ENCODE data around the gene GPR39.

The GPR39 gene

DNA sequence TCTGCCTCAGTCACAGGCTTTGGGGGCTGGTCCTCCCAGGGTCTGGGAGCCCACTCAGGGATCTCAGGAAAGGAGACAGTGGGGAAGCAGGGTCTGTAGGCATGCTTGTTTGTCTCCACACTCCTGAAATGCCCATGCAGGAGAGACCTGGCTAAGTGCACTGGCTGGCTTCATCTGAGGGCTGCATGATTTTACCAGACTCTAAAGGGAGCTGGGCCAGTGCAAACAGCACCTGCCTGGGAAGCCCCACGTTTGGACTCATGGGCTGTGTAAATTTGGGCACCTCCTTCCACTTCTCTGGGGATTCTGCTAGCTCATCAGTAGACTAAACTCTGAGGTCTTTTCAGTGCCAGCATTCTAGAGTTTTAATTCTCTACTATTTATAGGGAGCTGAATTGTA, 219.7 kb downstream of the GPR39 start:
- no peaks in the 10 kb centered on the region for H3K9me3 ChIP-seq (ENCODE audit: control insufficient read depth in 5 of 5, low read length in 5 of 5)
- H3K36me3 ChIP-seq (ENCODE audit: control insufficient read depth in 5 of 5, insufficient read depth in 5 of 5, low read length in 5 of 5), result no peaks in the 10 kb centered on the region
- H3K27me3 ChIP-seq (ENCODE audit: control insufficient read depth in 5 of 5, insufficient read depth in 4 of 5, low read length in 5 of 5), result no peaks in the 10 kb centered on the region
- H3K27ac ChIP-seq (ENCODE audit: low read depth, low read length), result no peak overlapping the region
- no peak overlapping the region for H3K9ac ChIP-seq (ENCODE audit: low read length in 5 of 5)
- no peaks in the 10 kb centered on the region for H3K4me1 ChIP-seq (ENCODE audit: control insufficient read depth in 5 of 5, insufficient read depth in 5 of 5, low read length in 5 of 5)
- H3K4me3 ChIP-seq (ENCODE audit: low read depth in 1 of 5, low read length in 5 of 5), result no peak overlapping the region

DNA sequence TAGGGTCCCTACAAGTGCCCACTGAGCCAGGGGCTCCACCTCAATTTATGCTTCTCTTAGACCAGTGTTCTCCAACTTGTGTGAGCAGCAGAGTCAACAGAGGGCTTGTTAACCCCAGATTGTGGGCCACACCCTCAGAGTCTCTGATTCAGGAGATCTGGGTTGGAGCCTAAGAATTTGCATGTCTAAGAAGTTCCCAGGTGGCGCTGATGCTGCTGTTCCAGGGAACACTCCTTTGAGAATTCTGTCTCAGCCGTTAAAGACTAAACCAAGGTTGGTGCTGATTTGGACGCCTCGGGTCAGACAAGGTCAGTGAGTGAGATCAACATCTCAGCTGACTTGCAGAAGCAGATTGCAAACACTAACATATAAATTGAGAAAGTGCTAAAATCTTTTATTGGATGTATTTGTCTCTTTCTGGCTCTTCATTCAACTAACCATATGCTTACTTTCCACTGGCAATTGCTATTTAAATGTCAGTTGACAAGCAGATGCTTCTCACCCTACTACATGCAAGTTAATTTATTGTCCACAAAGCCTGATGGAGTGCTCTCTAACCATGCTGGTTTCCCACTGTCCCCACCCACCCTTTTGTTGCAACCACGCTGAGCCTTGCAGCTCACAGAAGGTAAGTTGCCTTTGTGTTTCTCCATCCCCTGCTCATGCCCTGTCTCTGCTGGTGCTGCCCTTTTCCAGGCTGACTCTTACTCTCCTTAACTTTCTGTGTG, 221.9 kb downstream of the GPR39 start:
- H3K9ac ChIP-seq (ENCODE audit: low read length in 5 of 5), result no peak overlapping the region

DNA sequence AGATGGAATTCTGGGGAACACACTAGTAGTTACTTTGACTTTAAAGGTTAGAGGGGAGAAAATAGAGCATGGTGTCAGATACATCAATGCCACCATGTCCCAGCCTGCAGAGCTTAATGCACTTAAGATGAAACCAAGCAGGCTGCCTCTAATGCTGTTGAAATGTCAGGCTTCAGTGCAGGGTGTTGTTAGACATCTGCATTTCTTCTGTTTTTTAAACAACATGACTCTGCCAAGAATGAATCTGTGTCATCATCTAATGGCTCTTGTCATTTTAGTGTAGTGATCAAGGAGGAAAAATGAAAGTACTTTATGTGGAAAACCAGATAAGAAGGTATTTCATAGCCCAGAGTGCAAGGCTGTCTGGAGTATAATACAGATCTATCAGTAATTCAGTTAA, 223.5 kb downstream of the GPR39 start:
- Histone ChIP-seq H3K27me3 (ENCODE audit: control insufficient read depth in 5 of 5, insufficient read depth in 4 of 5, low read length in 5 of 5) (no peaks in the 10 kb centered on the region), H3K27ac (ENCODE audit: low read depth, low read length) (no peak overlapping the region), H3K9me3 (ENCODE audit: control insufficient read depth in 5 of 5, low read length in 5 of 5) (no peaks in the 10 kb centered on the region), H3K36me3 (ENCODE audit: control insufficient read depth in 5 of 5, insufficient read depth in 5 of 5, low read length in 5 of 5) (no peaks in the 10 kb centered on the region), H3K4me1 (ENCODE audit: control insufficient read depth in 5 of 5, insufficient read depth in 5 of 5, low read length in 5 of 5) (no peaks in the 10 kb centered on the region), H3K4me3 (ENCODE audit: low read depth in 1 of 5, low read length in 5 of 5) (no peak overlapping the region), H3K9ac (ENCODE audit: low read length in 5 of 5) (no peak overlapping the region)

More for the DNA sequence above, 221.9 kb downstream of the GPR39 start:
- Histone ChIP-seq H3K27ac (ENCODE audit: low read depth, low read length) (no peak overlapping the region), H3K27me3 (ENCODE audit: control insufficient read depth in 5 of 5, insufficient read depth in 4 of 5, low read length in 5 of 5) (no peaks in the 10 kb centered on the region), H3K36me3 (ENCODE audit: control insufficient read depth in 5 of 5, insufficient read depth in 5 of 5, low read length in 5 of 5) (no peaks in the 10 kb centered on the region), H3K4me1 (ENCODE audit: control insufficient read depth in 5 of 5, insufficient read depth in 5 of 5, low read length in 5 of 5) (no peaks in the 10 kb centered on the region), H3K4me3 (ENCODE audit: low read depth in 1 of 5, low read length in 5 of 5) (no peak overlapping the region), H3K9me3 (ENCODE audit: control insufficient read depth in 5 of 5, low read length in 5 of 5) (no peaks in the 10 kb centered on the region)

DNA sequence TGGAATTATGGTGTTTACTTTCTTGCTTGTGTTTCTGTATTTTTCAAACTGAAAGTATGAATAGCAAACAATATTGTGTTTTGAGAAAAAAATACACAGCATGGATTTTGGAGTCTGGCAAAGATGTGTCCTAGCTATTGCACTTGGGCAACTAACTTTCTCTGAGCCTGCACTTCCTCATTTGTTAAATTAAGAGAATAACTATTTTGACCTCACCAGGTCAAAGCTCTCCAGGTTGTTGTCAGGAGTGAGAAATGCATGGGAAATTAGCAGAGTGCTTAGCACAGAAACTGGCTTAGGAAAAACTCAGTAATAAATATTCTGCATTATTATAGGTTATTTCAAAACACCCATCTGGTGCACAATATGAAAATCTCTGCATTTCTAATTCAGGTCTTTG, 225.2 kb downstream of the GPR39 start:
- H3K9me3 ChIP-seq (ENCODE audit: control insufficient read depth in 5 of 5, low read length in 5 of 5), result no peaks in the 10 kb centered on the region
- no peaks in the 10 kb centered on the region for H3K4me1 ChIP-seq (ENCODE audit: control insufficient read depth in 5 of 5, insufficient read depth in 5 of 5, low read length in 5 of 5)
- no peak overlapping the region for H3K9ac ChIP-seq (ENCODE audit: low read length in 5 of 5)
- no peak overlapping the region for H3K4me3 ChIP-seq (ENCODE audit: low read depth in 1 of 5, low read length in 5 of 5)
- H3K36me3 ChIP-seq (ENCODE audit: control insufficient read depth in 5 of 5, insufficient read depth in 5 of 5, low read length in 5 of 5), result no peaks in the 10 kb centered on the region
- H3K27me3 ChIP-seq (ENCODE audit: control insufficient read depth in 5 of 5, insufficient read depth in 4 of 5, low read length in 5 of 5), result no peaks in the 10 kb centered on the region
- H3K27ac ChIP-seq (ENCODE audit: low read depth, low read length), result no peak overlapping the region

DNA sequence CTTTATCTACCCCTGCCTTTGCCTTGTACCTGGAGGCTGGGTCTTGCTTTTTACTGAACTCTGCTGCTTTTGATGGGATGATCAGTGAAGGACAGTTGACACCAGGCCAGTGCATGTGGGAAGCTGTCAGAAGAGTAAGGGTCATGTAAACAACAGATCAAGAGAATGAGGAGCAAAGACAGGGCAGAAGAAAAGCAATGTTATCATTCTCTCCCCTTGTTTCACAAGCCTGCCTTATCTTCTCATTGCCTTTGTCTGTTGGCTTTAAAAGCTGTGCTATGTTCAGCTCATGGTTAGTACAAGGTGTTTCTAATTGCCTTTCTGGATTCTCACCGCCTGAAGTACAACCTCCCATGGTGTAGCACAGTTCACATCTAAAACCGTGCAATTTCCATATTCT, 225.8 kb downstream of the GPR39 start:
- H3K36me3 ChIP-seq (ENCODE audit: control insufficient read depth in 5 of 5, insufficient read depth in 5 of 5, low read length in 5 of 5), result no peaks in the 10 kb centered on the region
- no peak overlapping the region for H3K9ac ChIP-seq (ENCODE audit: low read length in 5 of 5)
- H3K27ac ChIP-seq (ENCODE audit: low read depth, low read length), result no peak overlapping the region
- H3K27me3 ChIP-seq (ENCODE audit: control insufficient read depth in 5 of 5, insufficient read depth in 4 of 5, low read length in 5 of 5), result no peaks in the 10 kb centered on the region
- H3K9me3 ChIP-seq (ENCODE audit: control insufficient read depth in 5 of 5, low read length in 5 of 5), result no peaks in the 10 kb centered on the region
- no peak overlapping the region for H3K4me3 ChIP-seq (ENCODE audit: low read depth in 1 of 5, low read length in 5 of 5)
- H3K4me1 ChIP-seq (ENCODE audit: control insufficient read depth in 5 of 5, insufficient read depth in 5 of 5, low read length in 5 of 5), result no peaks in the 10 kb centered on the region

DNA sequence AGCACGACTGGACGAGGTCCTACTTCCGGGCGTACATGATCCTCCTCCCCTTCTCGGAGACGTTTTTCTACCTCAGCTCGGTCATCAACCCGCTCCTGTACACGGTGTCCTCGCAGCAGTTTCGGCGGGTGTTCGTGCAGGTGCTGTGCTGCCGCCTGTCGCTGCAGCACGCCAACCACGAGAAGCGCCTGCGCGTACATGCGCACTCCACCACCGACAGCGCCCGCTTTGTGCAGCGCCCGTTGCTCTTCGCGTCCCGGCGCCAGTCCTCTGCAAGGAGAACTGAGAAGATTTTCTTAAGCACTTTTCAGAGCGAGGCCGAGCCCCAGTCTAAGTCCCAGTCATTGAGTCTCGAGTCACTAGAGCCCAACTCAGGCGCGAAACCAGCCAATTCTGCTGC, 228.6 kb downstream of the GPR39 start:
- no peaks in the 10 kb centered on the region for H3K9me3 ChIP-seq (ENCODE audit: control insufficient read depth in 5 of 5, low read length in 5 of 5)
- no peaks in the 10 kb centered on the region for H3K4me1 ChIP-seq (ENCODE audit: control insufficient read depth in 5 of 5, insufficient read depth in 5 of 5, low read length in 5 of 5)
- H3K27ac ChIP-seq (ENCODE audit: low read depth, low read length), result no peak overlapping the region
- H3K36me3 ChIP-seq (ENCODE audit: control insufficient read depth in 5 of 5, insufficient read depth in 5 of 5, low read length in 5 of 5), result no peaks in the 10 kb centered on the region
- no peak overlapping the region for H3K9ac ChIP-seq (ENCODE audit: low read length in 5 of 5)
- peaks cover 0 to 4% (median 0%) of the 10 kb centered on the region in 5 donors for H3K27me3 ChIP-seq (ENCODE audit: control insufficient read depth in 5 of 5, insufficient read depth in 4 of 5, low read length in 5 of 5)
- peak overlapping the region in 2 of 5 donors; percentile 31 to 35 for H3K4me3 ChIP-seq (ENCODE audit: low read depth in 1 of 5, low read length in 5 of 5)

DNA sequence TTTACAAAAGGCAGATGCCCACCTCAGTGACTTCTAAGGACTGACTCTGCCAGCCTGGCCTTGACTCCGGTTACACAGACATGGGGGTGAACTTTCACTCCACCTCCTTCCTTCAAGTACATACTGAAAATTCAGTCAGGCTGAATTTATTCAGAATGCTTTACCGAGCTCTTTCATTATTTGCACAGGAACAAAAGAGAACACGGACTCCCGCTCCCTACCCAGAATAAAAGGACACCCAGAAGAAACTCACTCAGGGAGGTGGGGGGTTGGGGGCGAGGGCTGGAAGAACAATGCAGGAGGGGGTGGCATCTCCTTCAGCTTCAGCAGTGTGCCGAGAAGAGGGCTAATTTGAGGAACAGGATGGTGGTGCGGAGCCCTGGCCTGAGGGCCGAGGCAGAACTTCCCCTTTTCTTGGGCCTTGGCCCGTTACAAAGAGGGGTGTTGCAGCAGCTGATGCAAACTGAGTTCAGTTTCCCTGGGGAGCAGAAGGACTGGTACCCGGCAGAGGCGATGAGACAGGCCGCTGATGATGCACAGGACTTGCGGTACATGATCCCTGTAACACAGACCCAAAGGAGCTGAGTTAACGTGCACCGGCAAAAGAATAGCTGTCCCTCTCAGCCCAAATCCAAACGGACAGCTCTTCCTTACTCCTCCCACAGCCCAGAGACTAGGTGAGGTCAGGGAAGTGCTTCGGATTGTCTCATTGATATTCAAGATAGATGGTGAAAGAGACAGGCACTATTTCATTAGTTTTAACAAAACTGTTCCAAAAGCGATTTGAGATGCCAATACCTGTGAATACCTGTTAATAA, 229.3 kb downstream of the GPR39 start:
- H3K9me3 ChIP-seq (ENCODE audit: control insufficient read depth in 5 of 5, low read length in 5 of 5), result no peaks in the 10 kb centered on the region
- H3K36me3 ChIP-seq (ENCODE audit: control insufficient read depth in 5 of 5, insufficient read depth in 5 of 5, low read length in 5 of 5), result no peaks in the 10 kb centered on the region
- H3K27ac ChIP-seq (ENCODE audit: low read depth, low read length), result no peak overlapping the region
- no peaks in the 10 kb centered on the region for H3K4me1 ChIP-seq (ENCODE audit: control insufficient read depth in 5 of 5, insufficient read depth in 5 of 5, low read length in 5 of 5)
- H3K4me3 ChIP-seq (ENCODE audit: low read depth in 1 of 5, low read length in 5 of 5), result no peak overlapping the region
- H3K9ac ChIP-seq (ENCODE audit: low read length in 5 of 5), result no peak overlapping the region
- H3K27me3 ChIP-seq (ENCODE audit: control insufficient read depth in 5 of 5, insufficient read depth in 4 of 5, low read length in 5 of 5), result peaks cover 0 to 4% (median 0%) of the 10 kb centered on the region in 5 donors

DNA sequence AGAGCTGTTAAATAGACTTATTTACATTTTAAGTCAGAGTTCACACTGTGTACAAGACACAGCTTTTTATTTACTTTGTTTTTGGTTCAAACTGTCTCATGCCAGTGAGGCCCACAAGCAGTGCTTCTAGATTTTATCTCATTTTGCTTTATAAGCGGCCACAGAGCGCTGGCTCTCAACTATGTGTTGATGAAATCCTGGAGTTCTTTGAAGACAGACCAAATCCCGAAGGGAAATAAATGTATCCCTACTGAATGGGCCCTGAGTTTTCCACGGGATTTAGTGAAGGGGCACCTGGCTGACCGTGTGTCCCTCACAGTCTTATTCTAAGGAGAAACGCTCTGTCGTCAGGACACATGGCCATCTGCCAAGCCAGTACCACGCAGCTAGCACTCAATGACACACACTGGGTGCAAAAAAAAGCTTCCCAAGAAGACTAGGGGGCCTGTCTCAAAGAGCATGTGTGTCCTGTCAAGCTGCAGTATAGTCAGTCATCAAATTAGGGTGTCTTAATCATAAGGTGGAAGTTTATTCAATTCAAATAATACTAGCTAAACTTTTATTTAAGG, 230.0 kb downstream of the GPR39 start:
- no peak overlapping the region for H3K9ac ChIP-seq (ENCODE audit: low read length in 5 of 5)
- H3K27ac ChIP-seq (ENCODE audit: low read depth, low read length), result no peak overlapping the region
- H3K9me3 ChIP-seq (ENCODE audit: control insufficient read depth in 5 of 5, low read length in 5 of 5), result no peaks in the 10 kb centered on the region
- H3K4me3 ChIP-seq (ENCODE audit: low read depth in 1 of 5, low read length in 5 of 5), result no peak overlapping the region
- H3K4me1 ChIP-seq (ENCODE audit: control insufficient read depth in 5 of 5, insufficient read depth in 5 of 5, low read length in 5 of 5), result no peaks in the 10 kb centered on the region
- no peaks in the 10 kb centered on the region for H3K36me3 ChIP-seq (ENCODE audit: control insufficient read depth in 5 of 5, insufficient read depth in 5 of 5, low read length in 5 of 5)
- H3K27me3 ChIP-seq (ENCODE audit: control insufficient read depth in 5 of 5, insufficient read depth in 4 of 5, low read length in 5 of 5), result peaks cover 0 to 4% (median 0%) of the 10 kb centered on the region in 5 donors

DNA sequence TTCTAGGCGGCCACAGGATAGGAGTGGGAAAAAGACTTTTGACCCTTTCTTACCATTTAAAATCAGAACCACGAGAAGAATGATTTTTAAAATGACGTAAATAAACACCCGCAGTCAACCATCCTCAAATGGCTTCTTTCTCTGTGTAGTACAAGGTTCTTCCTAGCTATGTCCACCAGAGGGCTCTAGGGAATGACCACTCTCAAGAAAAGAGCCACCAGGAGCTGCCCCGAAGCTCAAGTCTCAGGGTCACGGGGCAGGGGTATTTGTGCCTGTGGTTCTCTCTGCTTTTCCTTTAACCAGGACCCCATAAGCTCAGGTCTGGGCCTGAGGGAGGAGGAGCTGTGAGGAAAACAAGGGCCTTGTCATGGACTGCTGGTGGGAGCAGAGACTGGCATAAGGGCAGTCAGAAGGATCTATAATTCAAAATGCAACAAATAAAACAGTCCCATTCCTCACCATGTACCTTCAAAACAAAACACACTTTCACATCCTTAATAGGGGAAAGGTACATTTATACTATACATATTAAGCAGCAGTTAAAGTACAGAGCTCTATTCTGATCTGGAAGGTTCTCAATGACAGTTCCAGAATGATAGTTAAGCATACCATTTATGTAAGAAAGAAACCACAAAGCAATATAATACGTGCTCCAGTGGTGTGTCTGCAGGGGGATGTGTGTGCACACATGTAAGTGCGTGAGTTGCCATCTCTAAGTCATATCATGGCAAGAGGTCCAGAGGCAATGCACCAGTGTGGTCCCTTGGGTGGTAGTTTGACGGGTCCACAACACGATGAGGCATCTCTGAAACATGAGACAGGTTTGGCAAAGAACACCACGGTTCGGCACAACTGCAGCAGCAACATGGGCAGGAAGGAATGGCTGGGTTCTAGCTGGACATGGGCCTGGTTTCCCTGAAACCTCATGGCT, 234.8 kb downstream of the GPR39 start:
- no peak overlapping the region for H3K9ac ChIP-seq (ENCODE audit: low read length in 5 of 5)
- peaks cover 0 to 4% (median 2%) of the 10 kb centered on the region in 5 donors for H3K27me3 ChIP-seq (ENCODE audit: control insufficient read depth in 5 of 5, insufficient read depth in 4 of 5, low read length in 5 of 5)
- no peak overlapping the region for H3K27ac ChIP-seq (ENCODE audit: low read depth, low read length)
- H3K36me3 ChIP-seq (ENCODE audit: control insufficient read depth in 5 of 5, insufficient read depth in 5 of 5, low read length in 5 of 5), result no peaks in the 10 kb centered on the region
- peaks cover 0 to 2% (median 0%) of the 10 kb centered on the region in 5 donors for H3K4me1 ChIP-seq (ENCODE audit: control insufficient read depth in 5 of 5, insufficient read depth in 5 of 5, low read length in 5 of 5)
- no peak overlapping the region for H3K4me3 ChIP-seq (ENCODE audit: low read depth in 1 of 5, low read length in 5 of 5)
- no peaks in the 10 kb centered on the region for H3K9me3 ChIP-seq (ENCODE audit: control insufficient read depth in 5 of 5, low read length in 5 of 5)

Data from subcutaneous abdominal adipose tissue (tissue), 5 donors.